NCI-H1105 treated with DMSO at 0.1 percent for 48 hours (cell line): ENCODE measurements around the gene TSSK2.
"Not testable (repeated sequence)": the region's sequence is repeated elsewhere in the genome, so short reads cannot be mapped to it uniquely, and the experiment has no call there.

Experiments
- DNase-seq: peaks from one replicate; lab custom pipeline; 2025; lab: John Stamatoyannopoulos, UW

Gene TSSK2

DNA sequence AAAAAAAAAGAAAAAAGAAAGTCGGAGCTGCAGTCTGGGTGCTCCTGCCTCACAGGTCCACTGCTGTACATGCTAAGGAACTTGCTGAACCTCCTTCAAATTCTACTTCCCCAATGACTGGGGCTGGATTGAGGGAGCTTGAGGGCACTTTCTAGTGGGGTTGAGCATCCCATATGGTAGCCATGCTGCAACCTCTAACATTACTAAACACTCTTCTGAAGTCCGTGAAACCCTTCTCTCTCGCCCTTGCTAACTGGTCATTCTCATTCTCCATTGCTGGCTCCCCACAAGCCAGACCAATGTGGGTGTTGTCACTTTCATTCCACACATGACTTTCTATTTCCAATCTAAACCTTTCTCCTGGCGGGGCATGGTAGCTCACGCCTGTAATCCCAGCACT, 12.1 kb downstream of the TSSK2 start:
- no peak for DNase-seq

DNA sequence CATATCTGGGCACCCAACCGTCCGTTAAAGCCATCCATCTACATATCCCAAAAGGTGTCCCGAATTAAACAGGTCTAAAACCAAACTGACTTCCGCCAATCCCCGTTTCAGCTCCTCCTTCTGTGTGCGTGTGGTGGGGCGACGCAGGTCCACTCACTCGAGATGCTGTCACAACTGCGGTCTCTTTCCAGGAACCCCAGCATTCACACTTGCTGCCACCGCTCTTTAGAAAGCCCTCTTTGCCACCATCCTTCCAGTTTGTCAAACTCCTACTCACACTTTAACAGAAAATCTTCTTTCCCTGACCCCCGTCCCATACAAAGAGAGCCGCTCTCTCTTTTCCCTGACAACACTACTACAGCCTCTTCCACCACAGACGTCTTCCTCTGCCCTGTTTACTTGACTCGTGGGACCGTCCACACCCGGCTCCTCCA, 12.9 kb downstream of the TSSK2 start:
- no peak for DNase-seq

GRCh38 chr22:19146215-19146968, 15.3 kb downstream of the TSSK2 start:
- no peak for DNase-seq

GRCh38 chr22:19147195-19147780, 16.2 kb downstream of the TSSK2 start:
- DNase-seq = no peak

GRCh38 chr22:19148417-19149046, 17.4 kb downstream of the TSSK2 start:
- no peak for DNase-seq

DNA sequence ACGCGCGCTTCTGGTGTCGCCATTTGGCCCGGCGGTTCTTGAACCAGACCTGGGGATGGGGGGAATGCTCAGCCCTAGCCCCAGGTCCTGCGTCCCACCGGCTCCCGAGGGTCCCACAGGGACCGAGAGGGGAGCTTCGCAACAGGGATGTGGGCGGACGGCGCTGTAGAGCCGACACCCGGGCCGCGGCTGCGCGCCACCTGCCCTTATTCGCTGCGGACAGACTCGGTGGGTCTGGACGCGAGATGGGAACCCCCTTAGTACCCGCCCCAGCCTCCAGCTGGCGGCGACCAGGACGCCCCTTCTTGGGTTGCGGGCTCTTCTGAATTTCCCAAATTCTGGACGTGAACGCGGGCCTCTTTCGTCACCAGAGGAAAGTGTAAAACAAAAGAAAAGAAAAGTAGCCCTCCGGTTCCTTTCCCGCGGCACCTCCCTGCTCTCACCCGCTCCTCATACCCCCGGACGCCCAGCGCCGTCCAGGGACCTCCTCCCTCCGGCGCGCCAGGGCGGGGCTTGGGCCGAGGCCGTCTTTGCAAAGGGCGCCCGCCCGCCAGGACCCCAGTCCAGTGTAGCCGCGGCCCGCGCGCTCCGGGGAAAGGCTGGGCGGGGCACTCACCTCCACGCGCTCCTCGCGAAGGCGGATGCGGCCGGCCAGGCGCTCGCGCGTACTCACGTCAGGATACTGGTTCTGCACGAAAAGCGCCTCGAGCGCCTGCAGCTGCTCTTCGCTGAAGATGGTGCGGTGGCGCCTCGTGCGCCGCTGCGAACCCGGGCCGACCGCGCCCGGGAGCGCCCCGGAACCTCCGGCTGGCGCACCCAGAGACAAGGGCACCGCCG, 18.2 kb downstream of the TSSK2 start:
- peak; percentile 20 for DNase-seq

- no peak for DNase-seq
Measured at GRCh38 chr22:19149991-19150390, 18.9 kb downstream of the TSSK2 start, which contains the start of gene GSC2. TSS of gene GSC2 (minus strand) at chr22:19150292. CDS start at chr22:19150283, 9 bp downstream.

GRCh38 chr22:19150482-19151328, 19.6 kb downstream of the TSSK2 start:
- no peak for DNase-seq

DNA sequence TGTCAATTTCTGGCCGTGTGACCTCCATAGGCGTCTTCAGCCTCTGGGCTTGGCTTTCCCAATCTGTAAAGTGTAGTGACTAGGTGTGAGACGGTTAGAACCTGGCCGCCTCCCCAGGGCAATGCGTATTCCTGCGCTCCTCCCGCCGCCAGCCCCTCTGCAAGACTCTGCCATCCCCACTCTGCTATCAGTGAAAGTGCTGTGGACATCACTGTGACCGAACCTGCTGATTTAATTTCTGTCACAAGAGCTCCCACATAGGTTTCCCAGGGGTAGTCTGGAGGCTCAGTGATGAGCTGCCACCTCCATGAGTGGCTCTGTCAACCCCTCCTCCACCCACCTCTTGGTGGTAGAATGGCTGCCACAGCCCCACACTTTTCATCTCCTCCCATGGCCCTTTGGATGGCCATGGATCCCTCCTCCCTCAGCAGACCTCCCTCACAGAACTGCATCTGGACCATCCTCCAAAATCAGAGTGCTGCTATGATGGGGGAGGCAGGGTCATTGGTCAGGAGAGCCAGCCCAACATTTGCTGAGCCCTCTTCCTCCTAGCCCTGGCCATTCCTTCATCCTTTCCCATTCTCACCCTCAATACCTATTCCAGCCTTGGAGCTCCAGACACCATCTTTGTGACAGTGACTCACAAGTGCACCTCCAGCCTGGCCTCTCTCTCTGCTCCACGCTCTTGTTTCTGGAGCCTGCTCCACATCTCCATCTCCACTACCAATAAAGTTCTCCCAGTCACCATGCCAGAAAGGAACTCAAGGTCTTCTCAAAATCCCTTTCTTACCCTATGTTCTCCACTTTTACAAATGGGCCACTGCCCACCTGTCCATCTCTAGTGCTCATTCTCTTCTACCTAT, 20.5 kb downstream of the TSSK2 start:
- no peak for DNase-seq

- no peak for DNase-seq
Measured at GRCh38 chr22:19152942-19153883, 22.1 kb downstream of the TSSK2 start.

- DNase-seq = not testable (repeated sequence)
Measured at GRCh38 chr22:19156109-19156508, 25.0 kb downstream of the TSSK2 start.

DNA sequence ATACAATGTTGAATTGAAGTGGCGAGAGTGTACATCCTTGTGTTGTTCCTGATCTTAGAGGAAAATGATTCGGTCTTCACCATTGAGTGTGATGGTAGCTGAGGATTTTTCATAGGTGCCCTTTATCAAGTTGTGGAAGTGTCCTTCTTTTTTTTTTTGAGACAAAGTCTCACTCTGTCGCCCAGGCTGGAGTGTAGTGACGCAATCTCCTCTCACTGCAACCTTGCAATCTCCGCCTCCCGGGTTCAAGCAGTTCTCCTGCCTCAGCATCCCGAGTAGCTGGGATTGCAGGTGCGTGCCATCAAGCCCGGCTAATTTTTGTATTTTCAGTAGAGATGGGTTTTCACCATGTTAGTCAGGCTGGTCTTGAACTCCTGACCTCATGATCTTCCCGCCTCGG, 27.5 kb downstream of the TSSK2 start:
- DNase-seq = not testable (repeated sequence)

- no peak for DNase-seq
Measured at GRCh38 chr22:19164425-19164824, 33.3 kb downstream of the TSSK2 start.

DNA sequence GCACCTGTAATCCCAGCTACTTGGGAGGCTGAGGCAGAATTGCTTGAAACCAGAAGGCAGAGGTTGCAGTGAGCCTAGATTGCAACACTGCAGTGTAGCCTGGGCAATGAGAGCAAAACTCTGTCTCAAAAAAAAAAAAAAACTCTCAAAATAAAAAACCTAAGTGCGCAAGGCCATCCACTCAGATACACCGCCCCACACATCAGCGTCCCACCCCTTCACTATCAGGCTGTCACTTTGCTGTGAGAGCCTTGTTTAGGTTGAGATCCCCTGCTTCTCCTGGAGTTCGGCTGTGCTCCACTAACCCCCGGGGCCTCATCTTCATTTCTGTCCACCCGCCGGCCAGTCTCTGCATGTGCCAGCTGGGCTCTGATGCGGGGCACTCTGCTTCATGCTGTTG, 35.3 kb downstream of the TSSK2 start:
- DNase-seq = no peak

GRCh38 chr22:19167106-19167869, 36.2 kb downstream of the TSSK2 start:
- no peak for DNase-seq

DNA sequence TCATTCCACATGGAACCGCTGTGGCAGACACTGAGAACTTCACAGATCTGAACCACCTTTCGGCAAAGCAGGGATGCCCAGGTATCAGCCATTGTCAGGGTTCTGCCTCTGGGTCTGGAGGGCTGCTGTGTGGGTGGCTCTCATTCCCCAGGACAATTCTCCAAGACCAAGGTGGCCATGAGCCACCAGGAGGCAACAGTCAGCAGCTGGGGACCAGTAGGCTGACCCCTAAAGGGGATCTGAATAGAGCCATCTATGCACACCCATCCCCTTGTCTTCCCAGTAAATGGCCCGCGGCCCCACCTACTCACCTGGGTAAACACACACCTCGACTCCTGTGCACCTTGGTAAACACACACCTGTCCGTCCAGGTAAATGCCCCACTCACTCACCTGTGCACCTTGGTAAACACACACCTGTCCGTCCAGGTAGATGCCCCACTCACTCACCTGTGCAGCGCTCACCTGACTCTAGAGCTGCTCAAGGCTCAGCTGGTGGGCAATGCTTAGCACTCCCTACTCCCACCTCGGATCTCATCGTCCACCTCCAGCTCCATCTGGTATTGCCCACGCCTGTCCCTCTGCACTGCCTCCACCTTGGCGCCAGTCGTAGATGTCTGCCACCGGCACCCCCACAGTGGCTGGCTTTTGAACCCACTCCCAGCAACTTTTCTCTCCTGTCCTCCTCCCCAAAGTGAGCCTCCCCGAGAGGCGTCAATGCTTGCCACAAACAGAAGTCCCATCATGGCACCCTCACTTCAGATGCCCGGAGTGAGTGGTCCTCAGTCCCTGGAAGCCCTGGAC, 37.2 kb downstream of the TSSK2 start:
- DNase-seq = no peak
